OCI-LY7 (cell line): ENCODE data around the gene WDR5.

Source experiments
- CTCF ChIP-seq: fragments of 200-600 bp; sonication (generic); conservative IDR thresholded peaks from 2 replicates; pipeline ENCODE4 v1.5.1; 2014; ENCODE audit warnings: mild to moderate bottlenecking, antibody characterized with exemption, low read length, moderate library complexity, mixed read lengths
- EZH2phosphoT487 ChIP-seq: fragments of 200-600 bp; sonication (generic); IDR thresholded peaks from 2 replicates; pipeline ENCODE4 v1.6.1; 2018; ENCODE audit warnings: low read depth, borderline replicate concordance, mild to moderate bottlenecking, mixed run types, antibody characterized with exemption, low read length, moderate library complexity, mixed read lengths

GRCh38 chr9:134136118-134136995 is 475 bp downstream of the WDR5 start:
- no peak for TF ChIP-seq EZH2phosphoT487
- no peak for TF ChIP-seq CTCF
